Karpas-422 (cell line): ENCODE results near the gene NUDT8. TPM values are rescaled to one million over a fixed set of nuclear protein-coding genes. Genes with fewer than 3 reads are reported as not detected.

Experiments used
- DNase-seq: peaks from one replicate; pipeline ENCODE4 v3.0.0-alpha.2; 2015
- H2AFZ ChIP-seq: fragments of 200-600 bp; sonication (generic); 2 replicates; pipeline ENCODE4 v1.6.1; 2014; ENCODE audit warnings: antibody characterized with exemption, low read length, mixed read lengths
- H3K27ac ChIP-seq: fragments of 200-600 bp; sonication (generic); 2 replicates; pipeline ENCODE4 v1.5.1; 2014; ENCODE audit warnings: mild to moderate bottlenecking, low read length, moderate library complexity
- H3K27me3 ChIP-seq: fragments of 200-600 bp; sonication (generic); 2 replicates; pipeline ENCODE4 v1.6.1; 2014; ENCODE audit warnings: low read length, mixed read lengths
- H3K36me3 ChIP-seq: fragments of 200-600 bp; sonication (generic); 2 replicates; pipeline ENCODE4 v1.6.1; 2014; ENCODE audit warnings: low read length, mixed read lengths; ENCODE audit not compliant: insufficient read depth
- H3K4me1 ChIP-seq: fragments of 200-600 bp; sonication (generic); 2 replicates; pipeline ENCODE4 v1.6.1; 2014; ENCODE audit warnings: mild to moderate bottlenecking, low read length, mixed read lengths
- H3K4me2 ChIP-seq: fragments of 200-600 bp; sonication (generic); 2 replicates; pipeline ENCODE4 v1.6.1; 2014; ENCODE audit warnings: low read length, low read depth, mild to moderate bottlenecking; ENCODE audit not compliant: poor library complexity, severe bottlenecking
- H3K4me3 ChIP-seq: fragments of 200-600 bp; sonication (generic); 2 replicates; pipeline ENCODE4 v1.5.1; 2014; ENCODE audit warnings: mild to moderate bottlenecking, antibody characterized with exemption, low read length, mixed read lengths
- H3K79me2 ChIP-seq: fragments of 200-600 bp; sonication (generic); 2 replicates; pipeline ENCODE4 v1.6.1; 2014; ENCODE audit warnings: mild to moderate bottlenecking, low read length, mixed read lengths
- H3K9ac ChIP-seq: fragments of 200-600 bp; sonication (generic); 2 replicates; pipeline ENCODE4 v1.6.0; 2014; ENCODE audit warnings: low read length
- H3K9me2 ChIP-seq: fragments of 200-600 bp; sonication (generic), shearing (Covaris generic); replicated peaks from 2 replicates; pipeline ENCODE4 v1.6.0; 2014; ENCODE audit warnings: mild to moderate bottlenecking, low read length, moderate library complexity; ENCODE audit not compliant: insufficient read depth
- H3K9me3 ChIP-seq: fragments of 300-700, 200-600 bp; sonication (generic); 2 replicates; pipeline ENCODE4 v1.6.1; 2014; ENCODE audit warnings: low read length, mixed read lengths
- H4K20me1 ChIP-seq: fragments of 200-600 bp; sonication (generic); 2 replicates; pipeline ENCODE4 v1.6.1; 2014; ENCODE audit warnings: mild to moderate bottlenecking, antibody characterized with exemption, low read length, low read depth; ENCODE audit not compliant: insufficient read depth
- total RNA-seq: library from RNA; depleted of rRNA; stranded (reverse); fragments of >200 nt; shearing (Covaris generic); gene quantifications from 2 replicates; pipeline ENCODE4 v1.2.3, GENCODE V29; 2014; ENCODE audit warnings: low replicate concordance

The NUDT8 gene
- total RNA-seq, 1 experiment from 2014 or later, result 10.4 TPM

GRCh38 chr11:67668192-67668551 lies 38.4 kb upstream of the NUDT8 start:
- H3K4me2 ChIP-seq, result peak overlapping the region; percentile 70
- H3K79me2 ChIP-seq, result no peaks in the 10 kb centered on the region
- no peak overlapping the region for H2AFZ ChIP-seq
- H3K9me2 ChIP-seq, result no peaks in the 10 kb centered on the region
- H3K4me1 ChIP-seq, result peaks cover 37% of the 10 kb centered on the region
- no peaks in the 10 kb centered on the region for H4K20me1 ChIP-seq
- DNase-seq, result peak; percentile 76
- H3K27me3 ChIP-seq, result no peaks in the 10 kb centered on the region
- peak overlapping the region; percentile 53 for H3K9ac ChIP-seq
- H3K9me3 ChIP-seq, result no peaks in the 10 kb centered on the region
- no peaks in the 10 kb centered on the region for H3K36me3 ChIP-seq
- H3K4me3 ChIP-seq, result peak overlapping the region; percentile 35; the same call in 1 of the 2 replicates
- H3K27ac ChIP-seq, result peak overlapping the region; percentile 90

- no peaks in the 10 kb centered on the region for H3K79me2 ChIP-seq
- peaks cover 37% of the 10 kb centered on the region for H3K4me1 ChIP-seq
- H4K20me1 ChIP-seq, result no peaks in the 10 kb centered on the region
- no peak overlapping the region; the same call in 1 of the 2 replicates for H2AFZ ChIP-seq
- peak overlapping the region; percentile 70 for H3K4me2 ChIP-seq
- H3K27ac ChIP-seq, result peak overlapping the region; percentile 90
- H3K36me3 ChIP-seq, result no peaks in the 10 kb centered on the region
- H3K9ac ChIP-seq, result peak overlapping the region; percentile 67
- H3K9me2 ChIP-seq, result no peaks in the 10 kb centered on the region
- H3K27me3 ChIP-seq, result no peaks in the 10 kb centered on the region
- H3K4me3 ChIP-seq, result peak overlapping the region; percentile 41
- DNase-seq, result peak; percentile 98
- H3K9me3 ChIP-seq, result no peaks in the 10 kb centered on the region
Observed at GRCh38 chr11:67667490-67668191, 37.9 kb upstream of the NUDT8 start.

- H3K4me1 ChIP-seq, result peaks cover 37% of the 10 kb centered on the region
- peak overlapping the region; percentile 70 for H3K4me2 ChIP-seq
- peak overlapping the region; percentile 67 for H3K9ac ChIP-seq
- H3K9me3 ChIP-seq, result no peaks in the 10 kb centered on the region
- peak overlapping the region; percentile 90 for H3K27ac ChIP-seq
- H3K9me2 ChIP-seq, result no peaks in the 10 kb centered on the region
- H3K4me3 ChIP-seq, result peak overlapping the region; percentile 41
- no peaks in the 10 kb centered on the region for H3K36me3 ChIP-seq
- no peaks in the 10 kb centered on the region for H3K79me2 ChIP-seq
- H4K20me1 ChIP-seq, result no peaks in the 10 kb centered on the region
- DNase-seq, result peak; percentile 90
- no peaks in the 10 kb centered on the region for H3K27me3 ChIP-seq
- H2AFZ ChIP-seq, result no peak overlapping the region; the same call in 1 of the 2 replicates
Observed at GRCh38 chr11:67666676-67667489, 37.1 kb upstream of the NUDT8 start.

GRCh38 chr11:67666303-67666645 lies 36.5 kb upstream of the NUDT8 start:
- H4K20me1 ChIP-seq, result no peaks in the 10 kb centered on the region
- peak overlapping the region; percentile 41; the same call in 1 of the 2 replicates for H3K4me3 ChIP-seq
- no peaks in the 10 kb centered on the region for H3K9me2 ChIP-seq
- H3K79me2 ChIP-seq, result no peaks in the 10 kb centered on the region
- peaks cover 37% of the 10 kb centered on the region for H3K4me1 ChIP-seq
- peak overlapping the region; percentile 67 for H3K9ac ChIP-seq
- DNase-seq, result no peak
- peak overlapping the region; percentile 90 for H3K27ac ChIP-seq
- H3K9me3 ChIP-seq, result no peaks in the 10 kb centered on the region
- no peaks in the 10 kb centered on the region for H3K27me3 ChIP-seq
- H3K4me2 ChIP-seq, result peak overlapping the region; percentile 70
- no peaks in the 10 kb centered on the region for H3K36me3 ChIP-seq
- no peak overlapping the region for H2AFZ ChIP-seq

GRCh38 chr11:67665541-67666302 lies 36.0 kb upstream of the NUDT8 start:
- peak overlapping the region; percentile 70 for H3K4me2 ChIP-seq

GRCh38 chr11:67664696-67665540 lies 35.2 kb upstream of the NUDT8 start:
- Histone ChIP-seq H3K4me2 (no peak overlapping the region), H4K20me1 (no peaks in the 10 kb centered on the region), H3K79me2 (no peaks in the 10 kb centered on the region), H3K9me2 (no peaks in the 10 kb centered on the region), H2AFZ (no peak overlapping the region), H3K27ac (no peak overlapping the region), H3K27me3 (no peaks in the 10 kb centered on the region), H3K9me3 (no peaks in the 10 kb centered on the region), H3K4me3 (no peak overlapping the region), H3K36me3 (no peaks in the 10 kb centered on the region), H3K4me1 (peaks cover 39% of the 10 kb centered on the region), H3K9ac (no peak overlapping the region)
- no peak for DNase-seq

More at GRCh38 chr11:67665541-67666302, 36.0 kb upstream of the NUDT8 start:
- H2AFZ ChIP-seq, result no peak overlapping the region
- no peaks in the 10 kb centered on the region for H3K36me3 ChIP-seq
- no peaks in the 10 kb centered on the region for H3K79me2 ChIP-seq
- no peaks in the 10 kb centered on the region for H3K27me3 ChIP-seq
- H4K20me1 ChIP-seq, result no peaks in the 10 kb centered on the region
- no peaks in the 10 kb centered on the region for H3K9me2 ChIP-seq
- H3K9ac ChIP-seq, result peak overlapping the region; percentile 67; the same call in 1 of the 2 replicates
- no peak overlapping the region; the same call in 1 of the 2 replicates for H3K27ac ChIP-seq
- DNase-seq, result peak; percentile 65
- 0 out of 2 replicates have a peak overlapping the region, but pooled peaks have one; percentile 41 for H3K4me3 ChIP-seq
- peaks cover 37% of the 10 kb centered on the region for H3K4me1 ChIP-seq
- H3K9me3 ChIP-seq, result no peaks in the 10 kb centered on the region

- no peak overlapping the region for H3K9ac ChIP-seq
- H3K4me1 ChIP-seq, result peaks cover 40% of the 10 kb centered on the region
- no peak overlapping the region for H2AFZ ChIP-seq
- H3K9me2 ChIP-seq, result no peaks in the 10 kb centered on the region
- no peak for DNase-seq
- no peaks in the 10 kb centered on the region for H3K36me3 ChIP-seq
- H3K27ac ChIP-seq, result no peak overlapping the region
- no peak overlapping the region for H3K4me2 ChIP-seq
- no peak overlapping the region for H3K4me3 ChIP-seq
- no peaks in the 10 kb centered on the region for H3K79me2 ChIP-seq
- H4K20me1 ChIP-seq, result no peaks in the 10 kb centered on the region
- no peaks in the 10 kb centered on the region for H3K9me3 ChIP-seq
- no peaks in the 10 kb centered on the region for H3K27me3 ChIP-seq
Observed at GRCh38 chr11:67664213-67664585, 34.5 kb upstream of the NUDT8 start.
